ENCODE data around the gene ARHGAP18.
A peak's percentile ranks its signal among the peaks of the same experiment; 100 is the strongest.

Gene ARHGAP18

DNA sequence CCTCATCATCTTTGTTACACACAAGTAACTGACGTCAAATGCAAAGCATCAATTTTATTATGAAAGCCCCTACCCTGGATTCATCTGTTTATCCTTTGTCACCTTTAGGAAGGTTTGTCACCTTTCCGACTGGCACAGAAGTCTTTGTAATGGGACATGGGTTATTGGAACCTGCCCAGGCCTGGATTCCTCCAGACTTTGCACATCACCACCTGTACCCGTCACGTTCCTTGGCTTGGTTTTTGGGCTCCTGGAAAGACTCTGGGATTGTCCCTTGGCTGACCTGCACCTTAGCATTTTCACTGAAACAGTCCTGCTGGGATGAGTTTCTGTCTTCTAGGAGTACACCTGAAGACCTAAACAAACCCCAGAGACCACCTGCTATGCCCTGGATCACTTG, 15.4 kb upstream of the ARHGAP18 start:
- H3K27ac ChIP-seq (ENCODE audit: low read depth, low read length) = no peak overlapping the region
- no peaks in the 10 kb centered on the region for H3K36me3 ChIP-seq (ENCODE audit: insufficient read depth, low read length)
- no peak overlapping the region for H3K4me3 ChIP-seq (ENCODE audit: low read depth, low read length)
- H2AFZ ChIP-seq (ENCODE audit: low read length, unreplicated experiment) = no peak overlapping the region
- H3K79me2 ChIP-seq (ENCODE audit: control insufficient read depth, insufficient read depth, low read length, unreplicated experiment) = no peaks in the 10 kb centered on the region
- H3K27me3 ChIP-seq (ENCODE audit: insufficient read depth, low read length) = no peaks in the 10 kb centered on the region
- peaks cover 8% of the 10 kb centered on the region for H3K4me1 ChIP-seq (ENCODE audit: control insufficient read depth, insufficient read depth, low read length, unreplicated experiment)

DNA sequence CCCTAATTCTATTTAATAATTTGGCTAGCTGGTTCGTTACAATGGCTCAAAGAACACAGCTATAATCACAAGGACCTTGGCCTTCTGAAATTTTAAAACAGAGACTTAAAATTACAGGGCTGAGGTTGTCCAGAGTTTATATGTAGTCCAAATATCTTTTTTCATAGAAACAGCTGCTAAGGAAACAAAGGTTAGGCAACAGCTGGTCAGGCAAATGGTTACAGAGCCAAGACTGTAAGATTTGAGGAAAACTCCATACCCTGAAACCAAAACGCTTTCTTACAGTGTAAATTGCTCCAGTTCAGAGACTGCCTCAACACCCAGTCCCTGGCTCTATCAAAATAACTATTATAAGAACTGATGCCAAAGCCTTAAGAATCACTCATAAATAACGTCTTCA, 9.7 kb upstream of the ARHGAP18 start:
- Histone ChIP-seq H3K36me3 (ENCODE audit: insufficient read depth, low read length) (no peaks in the 10 kb centered on the region), H2AFZ (ENCODE audit: low read length, unreplicated experiment) (peak overlapping the region; percentile 12), H3K4me3 (ENCODE audit: low read depth, low read length) (no peak overlapping the region), H3K79me2 (ENCODE audit: control insufficient read depth, insufficient read depth, low read length, unreplicated experiment) (no peaks in the 10 kb centered on the region), H3K4me1 (ENCODE audit: control insufficient read depth, insufficient read depth, low read length, unreplicated experiment) (peaks cover 13% of the 10 kb centered on the region), H3K27me3 (ENCODE audit: insufficient read depth, low read length) (no peaks in the 10 kb centered on the region), H3K27ac (ENCODE audit: low read depth, low read length) (no peak overlapping the region)

DNA sequence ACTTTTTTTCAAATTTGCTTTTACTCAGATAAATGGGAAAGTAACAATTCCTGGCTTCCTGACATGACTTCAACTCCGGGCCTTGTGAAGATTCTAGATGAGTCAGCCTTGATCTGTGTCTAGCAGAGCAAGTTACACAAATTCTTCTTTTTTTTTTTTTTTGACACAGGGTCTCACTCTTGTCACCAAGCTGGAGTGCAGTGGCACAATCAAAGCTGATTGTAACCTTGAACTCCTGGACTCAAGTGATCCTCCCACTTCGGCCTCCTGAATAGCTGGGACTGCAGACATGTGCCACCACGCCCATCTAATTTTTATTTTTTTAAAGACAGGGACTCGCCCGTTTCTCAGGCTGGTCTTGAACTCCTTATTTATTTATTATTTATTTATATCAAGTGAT, 7.3 kb upstream of the ARHGAP18 start:
- peak overlapping the region; percentile 11; the same call in 1 of the 2 replicates for H3K4me3 ChIP-seq (ENCODE audit: low read depth, low read length)
- peaks cover 13% of the 10 kb centered on the region for H3K4me1 ChIP-seq (ENCODE audit: control insufficient read depth, insufficient read depth, low read length, unreplicated experiment)
- peak overlapping the region; percentile 30 for H3K27ac ChIP-seq (ENCODE audit: low read depth, low read length)
- no peaks in the 10 kb centered on the region for H3K79me2 ChIP-seq (ENCODE audit: control insufficient read depth, insufficient read depth, low read length, unreplicated experiment)
- no peaks in the 10 kb centered on the region for H3K36me3 ChIP-seq (ENCODE audit: insufficient read depth, low read length)
- H2AFZ ChIP-seq (ENCODE audit: low read length, unreplicated experiment) = peak overlapping the region; percentile 86
- no peaks in the 10 kb centered on the region for H3K27me3 ChIP-seq (ENCODE audit: insufficient read depth, low read length)

DNA sequence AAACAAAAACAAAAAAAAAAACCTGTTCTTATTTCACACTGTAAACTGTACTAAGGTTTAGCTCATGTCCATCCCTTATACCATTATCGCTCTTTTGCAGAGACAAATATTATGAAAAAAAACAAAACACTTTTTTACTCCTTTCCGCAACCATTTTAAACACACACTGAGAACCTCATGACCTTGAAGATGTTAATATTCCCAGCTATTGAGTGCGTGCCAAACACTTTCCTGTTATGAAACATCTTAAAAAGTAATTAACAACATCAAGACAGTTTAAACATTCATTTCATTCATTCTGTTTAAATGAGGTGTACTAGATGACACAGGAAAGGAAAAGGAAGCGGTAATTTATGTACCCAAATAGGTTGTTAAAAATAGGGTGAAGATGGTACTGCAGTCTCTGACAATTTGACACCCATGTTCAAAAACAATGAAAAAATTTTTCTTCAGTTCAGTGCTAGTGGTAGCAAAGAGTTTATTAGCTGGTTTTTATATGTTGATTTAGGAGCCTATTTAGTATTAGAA, 3.9 kb upstream of the ARHGAP18 start:
- Histone ChIP-seq H3K27ac (ENCODE audit: low read depth, low read length) (no peak overlapping the region), H3K79me2 (ENCODE audit: control insufficient read depth, insufficient read depth, low read length, unreplicated experiment) (peaks cover 11% of the 10 kb centered on the region), H3K27me3 (ENCODE audit: insufficient read depth, low read length) (no peaks in the 10 kb centered on the region), H3K4me3 (ENCODE audit: low read depth, low read length) (no peak overlapping the region), H2AFZ (ENCODE audit: low read length, unreplicated experiment) (peak overlapping the region; percentile 73), H3K36me3 (ENCODE audit: insufficient read depth, low read length) (no peaks in the 10 kb centered on the region), H3K4me1 (ENCODE audit: control insufficient read depth, insufficient read depth, low read length, unreplicated experiment) (peaks cover 16% of the 10 kb centered on the region)

DNA sequence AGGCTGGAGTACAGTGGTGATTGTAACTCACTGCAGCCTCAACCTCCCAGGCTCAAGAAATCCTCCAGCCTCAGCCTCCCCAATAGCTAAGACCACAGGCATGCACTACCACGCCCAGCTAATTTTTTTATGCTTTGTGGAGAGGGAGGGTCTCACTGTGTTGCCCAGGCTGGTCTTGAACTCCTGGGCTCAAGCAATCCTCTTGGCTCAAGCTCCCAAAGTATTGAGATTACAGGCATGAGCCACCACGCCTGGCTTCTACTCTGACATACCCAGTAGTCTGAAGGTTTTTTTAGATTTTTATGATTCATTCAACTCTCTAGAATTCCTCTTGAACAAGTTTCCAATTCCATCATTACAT, 1.3 kb upstream of the ARHGAP18 start:
- H3K4me1 ChIP-seq (ENCODE audit: control insufficient read depth, insufficient read depth, low read length, unreplicated experiment) = peaks cover 16% of the 10 kb centered on the region
- H3K4me3 ChIP-seq (ENCODE audit: low read depth, low read length) = no peak overlapping the region
- peaks cover 3% of the 10 kb centered on the region; the same call in 1 of the 2 replicates for H3K36me3 ChIP-seq (ENCODE audit: insufficient read depth, low read length)
- no peaks in the 10 kb centered on the region for H3K27me3 ChIP-seq (ENCODE audit: insufficient read depth, low read length)
- no peak overlapping the region for H2AFZ ChIP-seq (ENCODE audit: low read length, unreplicated experiment)
- peaks cover 37% of the 10 kb centered on the region for H3K79me2 ChIP-seq (ENCODE audit: control insufficient read depth, insufficient read depth, low read length, unreplicated experiment)
- H3K27ac ChIP-seq (ENCODE audit: low read depth, low read length) = no peak overlapping the region

DNA sequence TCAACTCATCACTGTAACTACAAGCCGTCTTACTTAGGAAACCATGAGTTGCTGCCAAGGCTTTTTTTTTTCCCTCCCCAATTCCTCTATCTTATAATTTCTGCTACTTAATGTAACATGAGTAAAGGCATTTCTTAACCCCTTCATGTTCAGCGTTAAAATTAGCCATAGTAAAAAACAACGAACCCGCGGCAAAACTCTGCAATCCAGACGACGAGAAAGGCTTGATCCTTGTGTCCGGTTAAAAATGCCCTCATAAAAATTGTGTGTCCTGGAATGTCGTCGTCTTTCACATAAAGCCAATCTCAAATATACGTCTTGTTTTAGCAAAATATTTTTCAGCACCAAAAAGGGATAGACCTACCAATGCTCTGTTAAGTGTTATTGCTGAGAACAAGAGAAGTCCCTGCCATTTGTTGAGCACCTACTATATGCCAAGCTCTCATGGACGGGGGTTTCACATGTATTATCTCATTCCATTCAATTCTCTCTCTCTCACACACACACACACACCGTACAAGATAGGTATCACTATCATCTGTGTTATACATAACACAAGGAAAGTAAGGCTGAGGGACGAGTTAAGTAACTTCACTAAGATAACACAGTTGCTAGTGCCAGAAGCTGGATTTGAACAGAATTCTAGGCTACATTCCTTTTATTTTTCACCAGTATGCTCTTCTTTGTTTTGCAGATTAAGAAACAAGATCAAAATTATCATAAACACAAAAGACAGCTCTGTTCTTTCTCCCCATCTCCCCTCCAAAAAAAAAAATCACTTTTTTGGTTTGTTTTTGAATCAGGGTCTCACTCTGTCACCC, 683 bp upstream of the ARHGAP18 start:
- no peaks in the 10 kb centered on the region for H3K27me3 ChIP-seq (ENCODE audit: insufficient read depth, low read length)
- peaks cover 43% of the 10 kb centered on the region for H3K79me2 ChIP-seq (ENCODE audit: control insufficient read depth, insufficient read depth, low read length, unreplicated experiment)
- H2AFZ ChIP-seq (ENCODE audit: low read length, unreplicated experiment) = peak overlapping the region; percentile 52
- H3K4me1 ChIP-seq (ENCODE audit: control insufficient read depth, insufficient read depth, low read length, unreplicated experiment) = peaks cover 19% of the 10 kb centered on the region
- peak overlapping the region; percentile 96 for H3K4me3 ChIP-seq (ENCODE audit: low read depth, low read length)
- H3K27ac ChIP-seq (ENCODE audit: low read depth, low read length) = peak overlapping the region; percentile 40
- H3K36me3 ChIP-seq (ENCODE audit: insufficient read depth, low read length) = peaks cover 9% of the 10 kb centered on the region

DNA sequence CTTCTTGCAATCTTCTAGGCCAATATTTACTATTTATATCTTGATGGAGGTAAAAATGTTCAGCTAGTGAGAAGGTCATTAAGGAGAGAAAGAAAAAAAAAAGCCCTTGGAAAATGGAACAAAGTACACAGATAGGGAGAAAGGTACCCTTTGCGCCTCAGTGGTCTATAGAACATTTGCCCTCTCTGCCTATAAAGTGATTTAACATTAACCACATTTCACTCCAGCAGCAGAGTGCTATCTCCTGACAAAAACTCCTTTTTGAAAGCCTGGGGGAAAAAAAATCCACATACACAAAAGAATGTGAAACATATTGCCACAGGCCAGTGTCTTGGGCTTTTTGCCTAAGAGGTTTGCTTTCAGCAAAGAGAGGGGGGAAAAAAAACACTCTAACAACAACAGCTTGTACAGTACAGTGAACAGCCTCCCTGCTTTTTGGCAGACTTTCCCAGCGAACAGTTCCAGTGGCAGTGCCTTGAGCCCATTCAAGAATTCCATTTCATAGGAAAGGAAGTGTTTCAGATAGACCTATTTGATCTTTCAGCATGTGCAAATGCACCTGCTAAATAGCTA, 695 bp downstream of the ARHGAP18 start:
- Histone ChIP-seq H3K4me1 (ENCODE audit: control insufficient read depth, insufficient read depth, low read length, unreplicated experiment) (peaks cover 27% of the 10 kb centered on the region), H2AFZ (ENCODE audit: low read length, unreplicated experiment) (no peak overlapping the region), H3K79me2 (ENCODE audit: control insufficient read depth, insufficient read depth, low read length, unreplicated experiment) (peaks cover 57% of the 10 kb centered on the region), H3K36me3 (ENCODE audit: insufficient read depth, low read length) (peaks cover 11% of the 10 kb centered on the region), H3K27ac (ENCODE audit: low read depth, low read length) (peak overlapping the region; percentile 59), H3K4me3 (ENCODE audit: low read depth, low read length) (peak overlapping the region; percentile 96), H3K27me3 (ENCODE audit: insufficient read depth, low read length) (no peaks in the 10 kb centered on the region)

DNA sequence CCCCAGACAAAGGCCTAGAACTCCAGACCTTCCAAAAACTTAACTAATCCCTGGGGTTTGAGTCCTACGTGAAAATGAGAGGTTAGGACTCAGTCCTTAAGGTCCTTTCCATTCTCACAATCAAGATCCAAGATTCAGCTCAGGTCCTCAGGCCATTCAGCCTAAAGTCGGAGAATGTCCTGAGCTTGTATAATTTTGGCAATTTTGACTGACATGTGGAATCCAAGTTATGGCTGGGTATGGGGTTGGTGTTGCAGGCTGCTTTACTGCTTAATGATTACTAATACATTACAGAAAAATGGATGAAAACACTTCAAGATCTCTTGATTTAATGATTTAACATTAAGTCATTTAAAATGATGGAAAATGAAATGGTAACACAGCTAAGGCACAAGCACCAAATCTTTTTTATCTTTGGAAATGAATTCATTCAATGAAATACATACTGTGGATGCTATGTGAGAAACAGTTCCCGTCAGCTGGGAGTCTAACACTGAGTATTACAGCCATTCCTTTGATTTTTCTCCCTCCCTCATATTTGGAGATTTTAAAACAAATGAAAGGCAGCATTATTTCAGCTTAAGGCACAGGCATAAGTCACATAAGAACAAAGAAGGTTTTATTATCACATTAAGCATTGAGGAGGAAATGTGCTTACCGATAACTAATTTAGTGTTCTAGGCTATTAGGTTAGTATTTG, 1.3 kb downstream of the ARHGAP18 start:
- no peak overlapping the region for H2AFZ ChIP-seq (ENCODE audit: low read length, unreplicated experiment)
- H3K27ac ChIP-seq (ENCODE audit: low read depth, low read length) = peak overlapping the region; percentile 59
- peaks cover 27% of the 10 kb centered on the region for H3K4me1 ChIP-seq (ENCODE audit: control insufficient read depth, insufficient read depth, low read length, unreplicated experiment)
- peaks cover 11% of the 10 kb centered on the region for H3K36me3 ChIP-seq (ENCODE audit: insufficient read depth, low read length)
- peak overlapping the region; percentile 96 for H3K4me3 ChIP-seq (ENCODE audit: low read depth, low read length)
- H3K79me2 ChIP-seq (ENCODE audit: control insufficient read depth, insufficient read depth, low read length, unreplicated experiment) = peaks cover 63% of the 10 kb centered on the region
- no peaks in the 10 kb centered on the region for H3K27me3 ChIP-seq (ENCODE audit: insufficient read depth, low read length)

DNA sequence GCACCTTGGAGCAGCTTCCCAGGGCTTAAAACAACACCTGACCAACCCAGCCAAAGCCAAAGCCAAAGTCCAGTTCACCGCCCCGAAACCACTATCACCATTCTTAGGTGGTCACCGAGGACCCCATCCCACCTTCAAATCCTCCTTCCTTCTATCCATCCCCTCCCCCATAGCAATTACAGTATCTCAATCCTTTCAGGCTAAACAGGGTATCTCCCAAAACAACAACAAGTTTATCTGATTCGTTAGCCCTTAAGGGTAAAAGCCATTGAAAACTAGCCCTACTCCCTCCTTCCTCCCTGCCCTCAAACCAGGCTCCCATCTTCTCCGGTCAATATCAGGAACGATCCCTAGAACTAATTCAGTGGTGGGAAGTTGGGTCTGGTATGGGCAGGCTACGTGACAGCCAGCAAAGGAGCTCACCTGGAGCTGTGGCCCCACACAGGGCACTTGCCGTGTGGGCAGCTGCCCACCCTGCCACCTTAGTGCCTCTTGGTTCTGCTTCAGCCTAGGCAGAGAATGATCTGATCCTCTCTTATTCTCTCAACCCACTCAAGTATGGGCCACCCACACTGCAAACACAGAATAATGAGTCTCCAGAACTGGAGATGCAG, 2.0 kb downstream of the ARHGAP18 start:
- Histone ChIP-seq H2AFZ (ENCODE audit: low read length, unreplicated experiment) (no peak overlapping the region), H3K79me2 (ENCODE audit: control insufficient read depth, insufficient read depth, low read length, unreplicated experiment) (peaks cover 70% of the 10 kb centered on the region), H3K4me1 (ENCODE audit: control insufficient read depth, insufficient read depth, low read length, unreplicated experiment) (peaks cover 32% of the 10 kb centered on the region), H3K27ac (ENCODE audit: low read depth, low read length) (peak overlapping the region; percentile 59; the same call in 1 of the 2 replicates), H3K4me3 (ENCODE audit: low read depth, low read length) (peak overlapping the region; percentile 96), H3K27me3 (ENCODE audit: insufficient read depth, low read length) (no peaks in the 10 kb centered on the region), H3K36me3 (ENCODE audit: insufficient read depth, low read length) (peaks cover 11% of the 10 kb centered on the region)

DNA sequence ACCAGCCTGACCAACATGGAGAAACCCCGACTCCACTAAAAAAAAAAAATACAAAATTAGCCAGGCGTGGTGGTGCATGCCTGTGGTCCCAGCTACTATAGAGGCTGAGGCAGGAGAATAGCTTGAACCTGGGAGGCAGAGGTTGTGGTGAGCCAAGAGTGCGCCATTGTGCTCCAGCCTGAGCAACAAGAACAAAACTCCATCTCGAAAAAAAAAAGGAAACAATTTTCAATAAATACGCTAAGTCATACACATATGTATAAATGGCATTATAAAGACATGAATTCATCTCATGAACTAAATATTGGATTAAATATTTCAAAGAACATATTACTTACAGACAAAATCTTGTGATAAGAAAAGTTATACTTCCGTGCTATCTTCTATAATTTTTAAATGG, 2.9 kb downstream of the ARHGAP18 start:
- Histone ChIP-seq H3K27ac (ENCODE audit: low read depth, low read length) (no peak overlapping the region), H2AFZ (ENCODE audit: low read length, unreplicated experiment) (no peak overlapping the region), H3K27me3 (ENCODE audit: insufficient read depth, low read length) (no peaks in the 10 kb centered on the region), H3K4me1 (ENCODE audit: control insufficient read depth, insufficient read depth, low read length, unreplicated experiment) (peaks cover 42% of the 10 kb centered on the region), H3K36me3 (ENCODE audit: insufficient read depth, low read length) (peaks cover 11% of the 10 kb centered on the region), H3K4me3 (ENCODE audit: low read depth, low read length) (no peak overlapping the region), H3K79me2 (ENCODE audit: control insufficient read depth, insufficient read depth, low read length, unreplicated experiment) (peaks cover 80% of the 10 kb centered on the region)

All from ACC112 (cell line).